Pancreas (tissue), 10 donors: ENCODE data around the gene LSR. TPM values are rescaled to one million over a fixed set of nuclear protein-coding genes. Genes with fewer than 3 reads are reported as not detected.
A peak's percentile ranks its signal among the peaks of the same experiment; 100 is the strongest.
"Not testable (repeated sequence)": the region's sequence is repeated elsewhere in the genome, so short reads cannot be mapped to it uniquely, and the experiment has no call there.

Experiments used
- ATAC-seq, 4 donors: fragments of 200-7000 bp; cut with Tn5 transposase; one replicate each; pipeline versions ENCODE4 v1.8.0 to v1.9.1; 2020; ENCODE audit warnings: mild to moderate bottlenecking in 4 of 4, moderate library complexity in 4 of 4
- DNase-seq, 6 donors: peaks; one replicate each; pipeline ENCODE4 v3.0.0-alpha.2; 2020
- FAIRE-seq: peaks from 2 replicates; lab custom pipeline; 2012; peaks lifted over from hg19 to GRCh38; lab: Jason Lieb, UNC
- H3K27ac ChIP-seq, 4 donors: fragments of 200-600 bp; sonication (generic); 1 replicate in 3 of 4; 2 replicates in 1 of 4; pipeline versions ENCODE4 v1.5.0 to v1.8.0; 2020
- H3K27me3 ChIP-seq, 4 donors: fragments of 200-600 bp; one replicate each; pipeline ENCODE4 v1.8.0; 2021
- H3K36me3 ChIP-seq, 3 donors: fragments of 200-600 bp; sonication (generic) in 1 of 3; one replicate each; pipeline versions ENCODE4 v1.5.0 to v1.8.0; 2020 to 2021
- H3K4me1 ChIP-seq, 3 donors: fragments of 200-600 bp; one replicate each; pipeline ENCODE4 v1.8.0; 2021
- H3K4me3 ChIP-seq, 4 donors: fragments of 200-600 bp; sonication (generic) in 2 of 4; one replicate each; pipeline versions ENCODE4 v1.5.0 to v1.8.0; 2020 to 2021
- H3K9me3 ChIP-seq, 4 donors: fragments of 200-600 bp; one replicate each; pipeline ENCODE4 v1.8.0; 2021
- WGBS, 2 donors: extraction: QIAGEN DNeasy Blood & Tissue Kit; methylation state at CpG; one replicate each; pipeline ENCODE4 v1.1.7; 2013; 5-methylcytosine and 5-hydroxymethylcytosine counted together
- intact Hi-C, 3 donors: fragments of 100-400 bp; cut with DNase I; formaldehyde crosslinking; loops; one replicate each; pipeline versions ENCODE4 v1.11.1 to v1.14.2; 2022
- polyA plus RNA-seq, 2 donors: library from polyadenylated mRNA; stranded (reverse); fragments of 200-250 nt; gene quantifications; one replicate each; pipeline ENCODE4 v1.2.3, GENCODE V29; 2013
- total RNA-seq, 6 donors: library from RNA; stranded (reverse); fragmentation: NEBNext Ultra II Directional in 4 of 6; extraction: Animal tissue kit (Norgen Biotek cat#: 25700) in 4 of 6; gene quantifications; one replicate each; pipeline versions ENCODE4 v1.2.1 to v1.2.4, GENCODE V29; 2021 to 2023
- TF ChIP-seq, protein P1 (sequence below), 4 donors: fragments of 200-600 bp; sonication (generic) in 3 of 4; IDR thresholded peaks; one replicate each; pipeline versions ENCODE4 v1.5.0 to v1.8.0; 2021; ENCODE audit warnings: antibody characterized with exemption in 4 of 4
- donor health status: healthy with polysubstance abuse.
- donor health status: DM: no; HTN: no; CAD: no; lungs with moderate emphysema.
- donor health status: DM: no; HTN: no; CAD: no.
- donor health status: control.
- donor health status: control.
- donor health status: Bipolar disorder and iron deficiency.
- donor health status: DM: yes; HTN: yes; CAD: no.
- donor health status: DM: no; HTN: no; CAD: no.
- donor health status: DM: no; HTN: no; CAD: no.
- donor health status: DM: yes; HTN: yes; CAD: no.

The LSR gene
- total and polyA plus RNA-seq, 8 donors = 46.1 to 103 (median 66.9) TPM

DNA sequence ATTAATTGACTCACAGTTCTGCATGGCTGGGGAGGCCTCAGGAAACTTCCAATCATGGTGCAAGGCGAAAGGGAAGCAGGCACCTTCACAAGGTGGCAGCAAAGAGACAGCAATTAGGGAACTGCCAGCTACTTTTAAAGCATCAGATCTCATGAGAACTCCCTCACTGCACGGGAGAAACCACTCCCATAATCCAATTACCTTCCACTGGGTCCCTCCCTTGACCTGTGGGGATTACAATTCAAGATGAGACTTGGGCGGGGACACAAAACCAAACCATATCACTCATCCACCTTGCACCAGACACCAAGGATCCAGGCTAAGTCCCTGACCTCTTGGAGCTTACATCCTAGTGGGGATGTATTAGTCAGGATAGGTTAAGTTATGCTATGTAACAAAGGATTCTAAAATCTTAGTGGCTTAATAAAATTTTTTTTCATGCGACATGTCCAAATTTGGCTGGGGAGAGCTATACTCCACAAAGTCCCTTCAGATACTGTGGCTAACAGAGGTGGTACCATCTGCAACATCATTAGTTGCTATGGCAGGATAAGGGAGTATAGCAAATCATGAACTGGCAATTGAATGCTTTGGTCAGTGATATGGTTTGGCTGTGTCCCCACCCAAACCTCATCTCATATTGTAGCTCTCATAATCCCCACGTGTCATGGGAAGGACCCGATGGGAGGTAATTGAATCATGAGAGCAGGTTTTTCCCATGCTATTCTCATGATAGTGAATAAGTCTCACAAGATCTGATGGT is 12.0 kb upstream of the LSR start:
- no peaks in the 10 kb centered on the region for H3K27me3 ChIP-seq
- TF ChIP-seq, protein P1, sequence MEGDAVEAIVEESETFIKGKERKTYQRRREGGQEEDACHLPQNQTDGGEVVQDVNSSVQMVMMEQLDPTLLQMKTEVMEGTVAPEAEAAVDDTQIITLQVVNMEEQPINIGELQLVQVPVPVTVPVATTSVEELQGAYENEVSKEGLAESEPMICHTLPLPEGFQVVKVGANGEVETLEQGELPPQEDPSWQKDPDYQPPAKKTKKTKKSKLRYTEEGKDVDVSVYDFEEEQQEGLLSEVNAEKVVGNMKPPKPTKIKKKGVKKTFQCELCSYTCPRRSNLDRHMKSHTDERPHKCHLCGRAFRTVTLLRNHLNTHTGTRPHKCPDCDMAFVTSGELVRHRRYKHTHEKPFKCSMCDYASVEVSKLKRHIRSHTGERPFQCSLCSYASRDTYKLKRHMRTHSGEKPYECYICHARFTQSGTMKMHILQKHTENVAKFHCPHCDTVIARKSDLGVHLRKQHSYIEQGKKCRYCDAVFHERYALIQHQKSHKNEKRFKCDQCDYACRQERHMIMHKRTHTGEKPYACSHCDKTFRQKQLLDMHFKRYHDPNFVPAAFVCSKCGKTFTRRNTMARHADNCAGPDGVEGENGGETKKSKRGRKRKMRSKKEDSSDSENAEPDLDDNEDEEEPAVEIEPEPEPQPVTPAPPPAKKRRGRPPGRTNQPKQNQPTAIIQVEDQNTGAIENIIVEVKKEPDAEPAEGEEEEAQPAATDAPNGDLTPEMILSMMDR (IDR thresholded peaks at IDR 0.05) = no peak
- ATAC-seq (peak in 2 of 4 donors; percentile 20 to 71), DNase-seq (no peak), FAIRE-seq (no peak)
- intact Hi-C loops = no loop called here
- 77 to 78% methylated on average over 6 of the region's 6 CpGs for WGBS, 2 donors
- no peaks in the 10 kb centered on the region for H3K4me1 ChIP-seq
- H3K9me3 ChIP-seq = no peaks in the 10 kb centered on the region
- H3K27ac ChIP-seq = no peak overlapping the region
- no peaks in the 10 kb centered on the region for H3K36me3 ChIP-seq
- no peak overlapping the region for H3K4me3 ChIP-seq

- H3K4me3 ChIP-seq, H3K4me1 ChIP-seq, ATAC-seq, H3K36me3 ChIP-seq, intact Hi-C loops, H3K9me3 ChIP-seq, H3K27ac ChIP-seq, DNase-seq, FAIRE-seq, H3K27me3 ChIP-seq: not testable (repeated sequence)
- 80 to 84% methylated on average over 1 of the region's 1 CpG for WGBS, 2 donors
Measured at GRCh38 chr19:35239597-35239996, 9.2 kb upstream of the LSR start.

DNA sequence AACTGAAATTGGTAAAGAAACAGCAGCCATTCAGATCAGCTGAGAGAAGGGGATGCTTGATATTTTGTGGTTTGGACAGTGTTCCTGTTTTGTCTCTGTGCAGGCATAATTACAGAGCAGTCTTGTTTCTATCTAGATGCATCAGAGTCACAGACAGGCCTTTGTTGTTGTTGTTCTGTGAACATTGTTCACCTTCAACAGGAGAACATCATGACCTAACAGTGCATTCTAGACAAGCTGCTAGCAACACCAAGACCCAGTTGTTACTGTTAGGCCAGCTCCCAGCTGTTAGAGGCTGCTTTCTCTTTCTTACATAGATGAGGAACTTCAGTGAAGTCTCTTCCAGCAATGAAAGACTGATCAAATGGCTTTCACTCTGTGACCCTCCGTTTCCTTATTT is 8.5 kb upstream of the LSR start:
- ATAC-seq = peak in 1 of 4 donors; percentile 53

GRCh38 chr19:35241417-35241816 is 7.4 kb upstream of the LSR start:
- Histone ChIP-seq H3K4me3 (no peak overlapping the region), H3K27ac (no peak overlapping the region), H3K9me3 (no peaks in the 10 kb centered on the region), H3K4me1 (no peaks in the 10 kb centered on the region), H3K36me3 (no peaks in the 10 kb centered on the region), H3K27me3 (no peaks in the 10 kb centered on the region)
- ATAC-seq = no peak
- DNase-seq = no peak
- 73 to 89% methylated on average over 1 of the region's 1 CpG for WGBS, 2 donors
- intact Hi-C loops = no loop called here
- no peak for FAIRE-seq
- TF ChIP-seq, protein P1 (IDR thresholded peaks at IDR 0.05) = no peak

More for the DNA sequence above, 8.5 kb upstream of the LSR start:
- Histone ChIP-seq H3K4me3 (no peak overlapping the region), H3K9me3 (no peaks in the 10 kb centered on the region), H3K27me3 (no peaks in the 10 kb centered on the region), H3K36me3 (no peaks in the 10 kb centered on the region), H3K27ac (no peak overlapping the region), H3K4me1 (no peaks in the 10 kb centered on the region)
- TF ChIP-seq, protein P1 (IDR thresholded peaks at IDR 0.05) = no peak
- 81 to 87% methylated on average over 1 of the region's 1 CpG for WGBS, 2 donors
- no peak for DNase-seq
- FAIRE-seq = no peak
- intact Hi-C loops = no loop called here

GRCh38 chr19:35246466-35247092 is 2.2 kb upstream of the LSR start:
- Histone ChIP-seq H3K27me3 (no peaks in the 10 kb centered on the region), H3K36me3 (peaks cover 0 to 3% (median 0%) of the 10 kb centered on the region in 3 donors), H3K4me3 (no peak overlapping the region), H3K4me1 (peaks cover 0 to 12% (median 4%) of the 10 kb centered on the region in 3 donors), H3K9me3 (no peaks in the 10 kb centered on the region), H3K27ac (peak overlapping the region in 3 of 4 donors; percentile 98 to 99 (median 99))
- 81 to 85% methylated on average over 4 of the region's 4 CpGs for WGBS, 2 donors
- ATAC-seq = no peak
- TF ChIP-seq, protein P1 (IDR thresholded peaks at IDR 0.05) = no peak
- no peak for FAIRE-seq
- intact Hi-C loops = no loop called here
- DNase-seq = no peak
